Colon (tissue), 2 donors: Measurements from ENCODE around the gene PKP3.
"Not testable (repeated sequence)": the region's sequence is repeated elsewhere in the genome, so short reads cannot be mapped to it uniquely, and the experiment has no call there.

ENCODE experiments used
- FAIRE-seq: peaks from 2 replicates; lab custom pipeline; 2012; peaks lifted over from hg19 to GRCh38; lab: Jason Lieb, UNC
- donor health status: control.
- donor health status: control.

PKP3 gene

DNA sequence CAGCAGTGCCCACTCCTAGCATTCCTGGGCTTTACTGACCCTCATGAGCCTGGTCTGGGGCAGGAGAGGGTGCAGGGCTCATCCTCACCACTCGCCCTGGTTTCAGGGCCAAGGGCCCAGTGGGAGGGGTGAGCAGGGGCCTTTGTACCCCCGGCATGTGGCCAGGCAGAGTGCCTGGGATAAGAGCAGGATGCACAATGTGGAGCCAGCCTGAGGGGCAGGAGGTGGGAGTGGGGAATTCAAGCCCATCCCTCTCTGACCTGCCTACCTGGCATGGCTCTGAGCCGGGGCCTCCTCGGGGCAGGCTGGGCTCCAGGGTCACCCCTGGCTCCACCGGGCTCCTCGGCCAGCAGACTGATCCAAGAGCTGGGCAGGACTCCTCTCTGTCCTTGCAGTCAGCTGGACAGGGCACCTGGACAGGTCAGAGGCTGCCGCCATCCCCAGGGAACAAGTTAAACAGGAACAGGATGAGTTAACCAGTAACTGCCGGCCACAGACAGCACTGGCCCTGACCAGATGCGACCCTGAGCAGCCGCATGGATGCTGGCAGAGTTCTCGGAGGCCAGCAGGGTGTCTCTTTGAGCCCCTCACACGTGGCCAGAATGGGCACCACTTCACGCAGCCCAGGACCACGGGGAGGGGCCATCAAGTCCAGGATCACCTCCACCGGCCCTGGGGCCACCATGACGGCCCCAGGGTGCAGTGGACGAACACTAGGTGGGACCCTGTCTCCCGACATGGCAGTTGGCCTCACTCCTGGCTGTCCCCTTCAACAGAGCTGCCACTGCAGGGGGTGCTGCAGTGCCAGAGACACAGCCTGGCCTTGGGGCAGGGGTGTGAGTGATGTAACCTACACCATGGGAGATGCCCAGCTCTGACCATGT is 15.8 kb downstream of the PKP3 start:
- FAIRE-seq: no peak

DNA sequence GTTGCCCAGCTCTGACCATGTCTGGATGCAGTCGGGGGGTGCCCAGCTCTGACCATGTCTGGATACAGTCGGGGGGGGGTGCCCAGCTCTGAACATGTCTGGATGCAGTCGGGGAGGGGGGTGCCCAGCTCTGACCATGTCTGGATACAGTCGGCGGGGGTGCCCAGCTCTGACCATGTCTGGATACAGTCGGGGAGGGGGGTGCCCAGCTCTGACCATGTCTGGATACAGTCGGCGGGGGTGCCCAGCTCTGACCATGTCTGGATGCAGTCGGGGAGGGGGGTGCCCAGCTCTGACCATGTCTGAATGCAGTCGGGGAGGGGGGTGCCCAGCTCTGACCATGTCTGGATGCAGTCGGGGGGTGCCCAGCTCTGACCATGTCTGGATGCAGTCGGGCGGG is 16.7 kb downstream of the PKP3 start:
- FAIRE-seq: not testable (repeated sequence)

DNA sequence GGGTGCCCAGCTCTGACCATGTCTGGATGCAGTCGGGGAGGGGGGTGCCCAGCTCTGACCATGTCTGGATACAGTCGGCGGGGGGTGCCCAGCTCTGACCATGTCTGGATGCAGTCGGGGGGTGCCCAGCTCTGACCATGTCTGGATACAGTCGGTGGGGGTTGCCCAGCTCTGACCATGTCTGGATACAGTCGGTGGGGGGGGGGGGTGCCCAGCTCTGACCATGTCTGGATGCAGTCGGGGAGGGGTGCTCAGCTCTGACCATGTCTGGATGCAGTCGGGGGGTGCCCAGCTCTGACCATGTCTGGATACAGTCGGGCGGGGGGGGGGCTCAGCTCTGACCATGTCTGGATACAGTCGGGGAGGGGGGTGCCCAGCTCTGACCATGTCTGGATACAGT is 17.5 kb downstream of the PKP3 start:
- FAIRE-seq: not testable (repeated sequence)

- FAIRE-seq: no peak
Measured at GRCh38 chr11:412641-413119, 18.7 kb downstream of the PKP3 start.

DNA sequence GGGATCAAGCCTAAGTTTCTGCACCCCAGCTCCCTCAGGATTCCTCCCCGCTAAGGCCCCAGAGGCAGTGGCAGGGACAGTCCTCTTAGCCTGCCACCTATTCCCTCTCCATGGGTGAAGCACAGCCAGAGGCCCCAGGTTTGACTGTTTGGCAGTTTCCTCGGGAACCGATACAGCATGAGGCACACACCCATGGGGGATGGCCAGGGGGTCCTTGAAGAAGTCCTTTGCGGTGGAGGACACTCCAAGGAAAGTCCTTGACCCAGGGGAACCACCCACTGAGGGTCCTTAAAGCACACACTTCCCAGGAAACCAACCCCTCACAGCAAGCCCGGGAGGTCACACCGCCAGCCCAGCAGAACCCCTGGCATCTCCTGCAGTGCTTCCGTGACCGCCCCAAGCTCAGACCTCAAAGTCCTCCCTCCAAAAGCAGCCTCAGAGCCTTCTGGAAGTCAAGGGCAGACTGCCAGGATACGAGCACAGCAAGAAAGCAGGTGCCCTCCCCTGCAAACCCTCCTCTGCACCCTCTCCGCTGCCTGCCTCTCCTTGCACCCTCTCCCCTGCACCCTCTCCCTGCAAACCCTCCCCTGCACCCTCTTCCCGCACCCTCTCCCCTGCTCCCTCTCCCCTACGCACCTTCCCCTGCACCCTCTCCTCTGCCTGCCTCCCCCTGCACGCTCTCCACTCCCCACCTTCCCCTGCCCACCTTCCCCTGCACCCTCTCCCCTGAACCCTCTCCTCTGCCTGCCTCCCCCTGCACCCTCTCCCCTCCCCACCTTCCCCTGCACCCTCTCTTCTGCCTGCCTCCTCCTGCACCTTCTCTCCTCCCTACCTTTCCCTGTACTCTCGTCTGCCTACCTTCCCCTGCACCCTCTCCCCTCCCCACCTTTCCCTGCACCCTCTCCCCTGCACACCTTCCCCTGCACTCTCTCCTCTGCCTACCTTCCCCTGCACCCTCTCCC is 19.4 kb downstream of the PKP3 start:
- no peak for FAIRE-seq

- FAIRE-seq: no peak
Measured at GRCh38 chr11:414318-414857, 20.4 kb downstream of the PKP3 start.

GRCh38 chr11:415640-416041 is 21.6 kb downstream of the PKP3 start:
- FAIRE-seq: no peak

- no peak for FAIRE-seq
Measured at GRCh38 chr11:416051-416756, 22.2 kb downstream of the PKP3 start.

DNA sequence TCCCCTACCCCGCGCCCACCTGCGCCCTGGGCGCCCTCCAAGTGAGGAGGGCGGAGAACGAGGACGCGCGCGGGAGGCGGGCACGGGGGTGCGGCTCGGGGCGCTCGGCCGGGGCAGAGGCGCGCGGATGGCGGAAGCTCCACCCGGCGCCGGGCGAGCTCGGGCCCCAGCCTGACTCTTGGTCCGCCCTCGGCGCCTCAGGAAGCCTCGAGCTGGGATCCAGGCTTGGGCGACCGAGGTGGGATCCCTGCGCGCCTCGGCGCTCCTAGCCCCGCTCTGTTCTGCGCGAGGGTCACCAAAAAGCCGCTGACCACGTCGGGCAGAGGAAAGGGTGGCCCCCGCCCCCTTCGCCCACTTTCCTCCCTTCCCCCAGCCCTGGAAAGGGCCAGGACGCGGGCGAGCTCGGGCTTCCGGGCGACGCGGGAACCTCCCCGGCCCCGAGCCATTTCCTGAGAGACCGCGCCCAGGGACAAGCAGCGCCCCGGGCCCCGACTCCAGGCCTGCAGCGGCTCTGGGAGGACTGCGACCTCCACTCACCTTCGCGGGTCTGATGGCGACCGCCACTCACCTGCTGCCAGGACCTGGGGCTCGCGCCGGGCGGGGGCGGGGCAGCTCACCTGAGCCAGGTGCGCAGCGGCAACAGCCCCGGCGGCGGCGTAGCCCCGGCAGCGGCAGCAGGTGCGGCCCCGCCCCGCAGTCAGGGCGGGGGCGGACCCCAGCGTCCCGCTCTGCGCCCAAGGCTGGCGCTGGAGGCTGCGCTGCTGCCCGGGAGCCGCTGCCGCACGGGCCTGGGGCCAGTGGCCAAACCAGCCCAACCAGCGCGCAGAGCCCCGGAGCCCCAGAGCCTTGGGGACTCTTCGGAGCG is 23.0 kb downstream of the PKP3 start:
- no peak for FAIRE-seq

GRCh38 chr11:417652-418342 is 23.8 kb downstream of the PKP3 start:
- no peak for FAIRE-seq

DNA sequence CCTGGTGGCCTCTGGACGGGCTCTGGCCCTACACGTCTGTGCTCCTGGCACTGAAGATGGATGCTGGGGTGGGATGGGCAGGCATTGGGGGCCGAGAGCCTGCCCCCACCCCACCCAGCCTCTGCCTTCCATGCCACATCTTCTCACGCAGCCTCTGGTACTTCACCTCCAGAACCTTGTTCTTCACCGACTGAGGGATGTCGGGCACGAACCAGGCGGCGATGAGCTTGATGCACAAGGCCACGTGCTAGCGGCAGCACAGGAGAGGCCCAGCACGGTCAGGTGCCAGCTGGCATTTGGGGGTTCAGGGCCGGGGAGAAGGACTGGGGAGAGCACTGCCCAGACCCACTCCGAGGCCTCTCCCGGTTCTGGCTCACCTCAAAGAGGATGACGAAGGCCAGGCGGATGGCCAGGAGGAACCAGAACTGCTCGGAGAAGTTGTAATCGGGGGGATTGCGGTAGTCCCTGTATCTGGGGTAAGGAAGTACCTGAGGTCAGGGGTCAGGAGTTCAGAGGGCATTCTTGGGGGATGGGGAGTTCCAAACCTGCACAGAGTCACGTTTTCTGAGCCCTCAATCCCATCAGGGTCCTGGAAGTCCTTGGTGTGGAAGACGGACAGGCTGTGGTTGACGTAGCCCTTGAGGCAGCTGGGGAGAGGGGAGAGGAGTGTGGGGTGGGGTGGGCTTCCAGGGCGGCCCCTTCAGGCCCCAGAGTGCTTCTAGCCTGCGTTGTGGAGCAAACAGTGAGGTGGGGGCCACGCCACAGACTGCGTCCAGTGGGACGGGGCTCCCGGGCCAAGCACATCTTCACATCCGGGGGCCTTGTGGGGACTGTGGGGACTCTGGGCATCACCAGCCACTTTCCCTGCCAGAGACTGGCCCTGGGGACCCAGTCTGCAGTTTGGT is 24.6 kb downstream of the PKP3 start:
- FAIRE-seq: no peak

GRCh38 chr11:419248-420005 is 25.4 kb downstream of the PKP3 start:
- FAIRE-seq: no peak

- FAIRE-seq: no peak
Measured at GRCh38 chr11:420054-420910, 26.3 kb downstream of the PKP3 start.

DNA sequence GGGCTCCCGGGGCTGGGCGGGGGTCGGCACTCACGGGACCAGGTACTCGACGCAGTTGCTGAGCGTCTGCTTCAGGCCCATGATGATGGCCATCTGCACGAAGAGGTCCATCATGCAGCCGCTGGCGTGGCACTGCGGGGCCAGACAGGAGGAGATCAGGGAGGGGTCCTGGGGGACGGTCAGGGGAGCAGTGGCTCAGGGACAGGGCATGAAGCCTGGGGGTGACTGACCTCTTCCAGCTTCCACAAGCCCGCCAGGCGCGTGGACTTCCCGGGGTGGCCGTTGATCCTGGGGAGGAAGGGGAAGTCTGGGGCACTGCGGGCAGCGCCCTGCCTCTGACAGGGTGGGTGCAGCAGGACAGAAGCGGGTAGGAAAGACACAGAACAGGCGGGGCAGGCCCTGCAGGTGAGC is 26.9 kb downstream of the PKP3 start:
- no peak for FAIRE-seq

DNA sequence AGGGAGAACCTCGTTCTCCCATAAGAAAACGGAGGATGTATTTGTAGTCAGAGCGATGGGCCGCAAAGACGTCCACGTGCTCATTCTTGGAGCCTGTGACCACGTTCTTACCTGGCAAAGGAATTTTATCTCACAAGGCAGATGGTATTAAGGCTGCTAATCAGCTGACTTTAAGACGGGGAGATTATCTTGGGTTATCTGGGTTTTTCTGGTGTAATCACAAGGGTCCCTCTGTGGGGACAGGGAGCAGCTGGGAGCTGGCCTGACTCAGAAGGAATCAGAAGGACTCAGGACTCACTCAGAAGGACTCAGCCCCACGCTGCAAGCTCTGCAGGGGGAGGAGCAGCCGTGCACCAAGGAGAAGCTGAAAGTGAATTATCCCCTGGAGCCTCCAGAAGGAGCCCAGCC is 28.2 kb downstream of the PKP3 start:
- no peak for FAIRE-seq

DNA sequence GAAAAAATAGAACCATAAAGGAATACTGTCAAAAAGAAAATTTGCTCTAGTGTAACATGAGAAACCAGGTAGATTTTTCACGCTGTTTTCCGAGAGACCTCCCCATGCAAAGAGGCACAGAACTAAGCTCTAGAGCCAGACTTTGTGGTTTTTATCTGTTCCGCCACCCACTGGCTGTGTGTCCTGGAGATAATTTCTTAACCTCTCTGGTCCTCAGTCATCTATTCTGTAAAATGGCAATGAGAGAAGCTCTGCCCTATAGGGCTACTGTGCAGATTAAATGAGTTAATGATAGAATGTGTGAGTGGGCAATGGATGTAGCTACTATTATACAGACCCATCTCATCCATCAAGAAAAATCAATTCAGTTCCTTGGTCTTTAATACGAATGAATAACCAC is 30.2 kb downstream of the PKP3 start:
- FAIRE-seq: no peak

GRCh38 chr11:424766-425165 is 30.8 kb downstream of the PKP3 start:
- not testable (repeated sequence) for FAIRE-seq
